Measurements from ENCODE around the gene PRCP. TPM values are rescaled to one million over a fixed set of nuclear protein-coding genes. Genes with fewer than 3 reads are reported as not detected.

Gene PRCP
- total RNA-seq, 1 experiment from 2014 or later, result 56.7 TPM

DNA sequence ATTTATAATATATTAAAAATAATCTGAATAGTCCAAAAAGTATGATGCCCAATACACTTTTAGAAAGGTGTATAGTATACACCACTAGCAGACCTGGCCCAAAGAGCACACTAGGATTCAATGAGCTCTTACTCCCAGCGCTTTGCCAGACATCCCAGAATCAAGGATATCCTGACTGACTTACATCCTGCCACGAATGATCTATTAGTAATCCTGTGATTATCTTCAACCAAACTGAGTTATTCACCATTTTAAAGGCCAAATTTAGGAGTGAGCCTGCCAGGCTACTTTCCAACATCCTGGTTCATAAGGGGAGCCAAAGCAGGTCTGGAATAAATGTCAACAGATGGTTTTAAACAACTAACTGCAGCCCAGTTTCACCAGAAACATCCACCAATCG is 105.7 kb downstream of the PRCP start:
- no peaks in the 10 kb centered on the region for H3K4me1 Mint-ChIP-seq
- no peak overlapping the region for H2AK5ac ChIP-seq (ENCODE audit: insufficient read length, low read length)
- H3K4me1 ChIP-seq (ENCODE audit: insufficient read depth, low read length), result no peaks in the 10 kb centered on the region
- H4K91ac ChIP-seq (ENCODE audit: insufficient read length, low read depth, low read length), result no peak overlapping the region
- no peaks in the 10 kb centered on the region for H3K27me3 ChIP-seq (ENCODE audit: insufficient read depth, low read length)
- no peaks in the 10 kb centered on the region for H4K20me1 ChIP-seq (ENCODE audit: control insufficient read depth, insufficient read depth, insufficient read length)
- DNase-seq, result no peak
- H3K4me3 Mint-ChIP-seq, result no peak overlapping the region
- H3K9me3 ChIP-seq (ENCODE audit: control insufficient read depth, low read depth, low read length), result no peaks in the 10 kb centered on the region
- no peak overlapping the region for H3K18ac ChIP-seq (ENCODE audit: insufficient read length, low read depth, low read length)
- no peak overlapping the region for H2BK12ac ChIP-seq (ENCODE audit: insufficient read length, low read depth, low read length)
- no peak overlapping the region for H2AFZ ChIP-seq (ENCODE audit: low read length)
- H3K56ac ChIP-seq (ENCODE audit: insufficient read length, low read depth, low read length), result no peak overlapping the region
- no peak overlapping the region for H4K8ac ChIP-seq (replicated peaks; ENCODE audit: insufficient read length, low read depth, low read length)
- no peak overlapping the region for H3K14ac ChIP-seq (ENCODE audit: insufficient read depth, low read length)
- TF ChIP-seq CTCF (conservative IDR thresholded peaks at IDR 0.05), result no peak
- H2BK20ac ChIP-seq (ENCODE audit: low read depth, low read length, poor library complexity, severe bottlenecking), result no peak overlapping the region
- no peaks in the 10 kb centered on the region for H3K9me3 Mint-ChIP-seq
- H3K27me3 Mint-ChIP-seq (ENCODE audit: low read depth), result no peaks in the 10 kb centered on the region; the same call in 1 of the 2 replicates
- no CpG with 5 or more reads among the region's 3 CpGs for WGBS (ENCODE audit: extremely low coverage, insufficient read length, low lambda C conversion rate)
- no peak overlapping the region for H3K27ac Mint-ChIP-seq
- H2BK120ac ChIP-seq (ENCODE audit: low read depth, low read length, poor library complexity, severe bottlenecking), result no peak overlapping the region
- no peaks in the 10 kb centered on the region for H3K36me3 Mint-ChIP-seq (ENCODE audit: insufficient read depth in 1 of 3, low read depth in 3 of 3)
- H4K5ac ChIP-seq (ENCODE audit: insufficient read length, low read depth, low read length), result no peak overlapping the region
- H3T11ph ChIP-seq (ENCODE audit: low read length), result no peak overlapping the region
- H3K4me2 ChIP-seq (ENCODE audit: insufficient read depth, insufficient read length, low read length), result no peak overlapping the region
- no peaks in the 10 kb centered on the region for H3K79me2 ChIP-seq (ENCODE audit: insufficient read depth, low read length)
- H2BK5ac ChIP-seq (ENCODE audit: insufficient read length, low read length), result no peak overlapping the region
- H3K23ac ChIP-seq (ENCODE audit: insufficient read length, low read depth, low read length), result no peak overlapping the region
- no peak overlapping the region for H3K4ac ChIP-seq (ENCODE audit: low read depth, low read length)
- H3K27ac ChIP-seq (ENCODE audit: insufficient read length, low read depth, low read length), result no peak overlapping the region
- H3K79me1 ChIP-seq (ENCODE audit: insufficient read depth, low read depth, low read length, poor library complexity, severe bottlenecking), result no peaks in the 10 kb centered on the region
- H3K9ac ChIP-seq (ENCODE audit: extremely low read depth, insufficient read length, low read length), result no peak overlapping the region
- H2BK15ac ChIP-seq (ENCODE audit: low read depth, low read length), result no peak overlapping the region
- H3K23me2 ChIP-seq (ENCODE audit: insufficient read length, low read depth, low read length, poor library complexity, severe bottlenecking), result no peaks in the 10 kb centered on the region
